ENCODE data around the gene ACOXL. TPM values are rescaled to one million over a fixed set of nuclear protein-coding genes. Genes with fewer than 3 reads are reported as not detected.
A peak's percentile ranks its signal among the peaks of the same experiment; 100 is the strongest.

The ACOXL gene
- polyA plus RNA-seq, 6 donors from 2014 or later = not detected

GRCh38 chr2:110876167-110876999, 144.0 kb downstream of the ACOXL start:
- Mint-ChIP-seq H3K4me1 (peaks cover 0 to 3% (median 0%) of the 10 kb centered on the region in 3 donors), H3K27ac (no peak overlapping the region), H3K36me3 (no peaks in the 10 kb centered on the region), H3K9me3 (peaks cover 0 to 6% (median 3%) of the 10 kb centered on the region in 7 donors), H3K4me3 (peak overlapping the region in 1 of 8 donors; percentile 3), H3K27me3 (peaks cover 4 to 14% (median 12%) of the 10 kb centered on the region in 3 donors)
- no peak for DNase-seq
- no peak for ATAC-seq (ENCODE audit: low read depth in 2 of 2)

- H3K27ac Mint-ChIP-seq = no peak overlapping the region
- ATAC-seq (ENCODE audit: low read depth in 2 of 2) (no peak), DNase-seq (no peak)
- H3K36me3 Mint-ChIP-seq = no peaks in the 10 kb centered on the region
- peak overlapping the region in 1 of 8 donors; percentile 3 for H3K4me3 Mint-ChIP-seq
- peaks cover 0 to 6% (median 3%) of the 10 kb centered on the region in 7 donors for H3K9me3 Mint-ChIP-seq
- peaks cover 0 to 3% (median 0%) of the 10 kb centered on the region in 3 donors for H3K4me1 Mint-ChIP-seq
- peaks cover 4 to 14% (median 12%) of the 10 kb centered on the region in 3 donors for H3K27me3 Mint-ChIP-seq
Observed at GRCh38 chr2:110877031-110877827, 144.9 kb downstream of the ACOXL start.

GRCh38 chr2:110878150-110878549, 145.8 kb downstream of the ACOXL start:
- Mint-ChIP-seq H3K27me3 (peaks cover 4 to 14% (median 12%) of the 10 kb centered on the region in 3 donors), H3K9me3 (peaks cover 0 to 6% (median 3%) of the 10 kb centered on the region in 7 donors), H3K36me3 (no peaks in the 10 kb centered on the region), H3K27ac (no peak overlapping the region), H3K4me3 (no peak overlapping the region), H3K4me1 (peaks cover 0 to 3% (median 0%) of the 10 kb centered on the region in 3 donors)
- ATAC-seq (ENCODE audit: low read depth in 2 of 2) (no peak), DNase-seq (no peak)

- H3K4me3 Mint-ChIP-seq = no peak overlapping the region
- DNase-seq (no peak), ATAC-seq (ENCODE audit: low read depth in 2 of 2) (no peak)
- H3K27me3 Mint-ChIP-seq = peaks cover 4 to 14% (median 12%) of the 10 kb centered on the region in 3 donors
- H3K9me3 Mint-ChIP-seq = peaks cover 0 to 6% (median 3%) of the 10 kb centered on the region in 7 donors
- H3K36me3 Mint-ChIP-seq = no peaks in the 10 kb centered on the region
- no peak overlapping the region for H3K27ac Mint-ChIP-seq
- H3K4me1 Mint-ChIP-seq = peaks cover 0 to 3% (median 0%) of the 10 kb centered on the region in 3 donors
Observed at GRCh38 chr2:110881908-110882307, 149.5 kb downstream of the ACOXL start.

- ATAC-seq (ENCODE audit: low read depth in 2 of 2) (no peak), DNase-seq (no peak)
- no peaks in the 10 kb centered on the region for H3K36me3 Mint-ChIP-seq
- H3K4me1 Mint-ChIP-seq = no peaks in the 10 kb centered on the region
- peaks cover 4 to 10% (median 7%) of the 10 kb centered on the region in 3 donors for H3K27me3 Mint-ChIP-seq
- peak overlapping the region in 1 of 6 donors; percentile 9 for H3K27ac Mint-ChIP-seq
- H3K9me3 Mint-ChIP-seq = peaks cover 0 to under 1% (median 0%) of the 10 kb centered on the region in 7 donors
- H3K4me3 Mint-ChIP-seq = no peak overlapping the region
Observed at GRCh38 chr2:110883406-110883805, 151.0 kb downstream of the ACOXL start.

GRCh38 chr2:110885256-110885655, 152.9 kb downstream of the ACOXL start:
- Mint-ChIP-seq H3K27me3 (peaks cover 3 to 12% (median 7%) of the 10 kb centered on the region in 3 donors), H3K27ac (no peak overlapping the region), H3K9me3 (peaks cover 0 to 4% (median 0%) of the 10 kb centered on the region in 7 donors), H3K36me3 (no peaks in the 10 kb centered on the region), H3K4me1 (no peaks in the 10 kb centered on the region), H3K4me3 (no peak overlapping the region)
- ATAC-seq (ENCODE audit: low read depth in 2 of 2) (no peak), DNase-seq (no peak)

- Mint-ChIP-seq H3K9me3 (peaks cover 0 to 5% (median 0%) of the 10 kb centered on the region in 7 donors), H3K4me1 (no peaks in the 10 kb centered on the region), H3K4me3 (no peak overlapping the region), H3K27me3 (peaks cover 5 to 17% (median 8%) of the 10 kb centered on the region in 3 donors), H3K27ac (no peak overlapping the region), H3K36me3 (no peaks in the 10 kb centered on the region)
- DNase-seq = no peak
- no peak for ATAC-seq (ENCODE audit: low read depth in 2 of 2)
Observed at GRCh38 chr2:110886826-110887573, 154.6 kb downstream of the ACOXL start.

- Mint-ChIP-seq H3K4me1 (no peaks in the 10 kb centered on the region), H3K36me3 (no peaks in the 10 kb centered on the region), H3K9me3 (peaks cover 0 to 5% (median 0%) of the 10 kb centered on the region in 7 donors), H3K27ac (no peak overlapping the region), H3K4me3 (no peak overlapping the region), H3K27me3 (peaks cover 5 to 19% (median 17%) of the 10 kb centered on the region in 3 donors)
- no peak for ATAC-seq (ENCODE audit: low read depth in 2 of 2)
- DNase-seq = no peak
Observed at GRCh38 chr2:110888411-110888810, 156.0 kb downstream of the ACOXL start.

- DNase-seq (no peak), ATAC-seq (ENCODE audit: low read depth in 2 of 2) (no peak)
- Mint-ChIP-seq H3K36me3 (peaks cover 4 to 11% of the 10 kb centered on the region in 2 donors), H3K4me3 (no peak overlapping the region), H3K4me1 (no peaks in the 10 kb centered on the region), H3K27ac (no peak overlapping the region), H3K27me3 (peaks cover 12 to 33% (median 33%) of the 10 kb centered on the region in 3 donors), H3K9me3 (peaks cover 0 to 20% (median 10%) of the 10 kb centered on the region in 7 donors)
Observed at GRCh38 chr2:110891626-110892025, 159.3 kb downstream of the ACOXL start.

- Mint-ChIP-seq H3K27ac (no peak overlapping the region), H3K4me3 (no peak overlapping the region), H3K4me1 (no peaks in the 10 kb centered on the region), H3K9me3 (peaks cover 0 to 18% (median 7%) of the 10 kb centered on the region in 7 donors), H3K27me3 (peaks cover 7 to 26% (median 17%) of the 10 kb centered on the region in 3 donors), H3K36me3 (peaks cover 4 to 11% of the 10 kb centered on the region in 2 donors)
- no peak for DNase-seq
- ATAC-seq (ENCODE audit: low read depth in 2 of 2) = no peak
Observed at GRCh38 chr2:110896226-110896625, 163.9 kb downstream of the ACOXL start.

GRCh38 chr2:110897966-110898365, 165.6 kb downstream of the ACOXL start:
- Mint-ChIP-seq H3K4me1 (no peaks in the 10 kb centered on the region), H3K4me3 (no peak overlapping the region), H3K27me3 (peaks cover 7 to 17% (median 17%) of the 10 kb centered on the region in 3 donors), H3K36me3 (peaks cover 4 to 11% of the 10 kb centered on the region in 2 donors), H3K9me3 (peaks cover 0 to 18% (median 8%) of the 10 kb centered on the region in 7 donors), H3K27ac (no peak overlapping the region)
- DNase-seq (no peak), ATAC-seq (ENCODE audit: low read depth in 2 of 2) (no peak)

GRCh38 chr2:110900191-110900590, 167.8 kb downstream of the ACOXL start:
- DNase-seq = no peak
- Mint-ChIP-seq H3K4me1 (no peaks in the 10 kb centered on the region), H3K4me3 (no peak overlapping the region), H3K36me3 (peaks cover 4 to 10% of the 10 kb centered on the region in 2 donors), H3K27me3 (peaks cover 1 to 14% (median 5%) of the 10 kb centered on the region in 3 donors), H3K27ac (no peak overlapping the region), H3K9me3 (peaks cover 0 to 17% (median 9%) of the 10 kb centered on the region in 7 donors)
- ATAC-seq (ENCODE audit: low read depth in 2 of 2) = no peak

GRCh38 chr2:110903548-110903947, 171.2 kb downstream of the ACOXL start:
- Mint-ChIP-seq H3K27me3 (peaks cover 0 to 8% (median 0%) of the 10 kb centered on the region in 3 donors), H3K36me3 (no peaks in the 10 kb centered on the region), H3K27ac (no peak overlapping the region), H3K9me3 (peaks cover 0 to 2% (median 0%) of the 10 kb centered on the region in 7 donors), H3K4me3 (no peak overlapping the region), H3K4me1 (no peaks in the 10 kb centered on the region)
- DNase-seq = no peak
- ATAC-seq (ENCODE audit: low read depth in 2 of 2) = no peak
